Measurements from ENCODE around the gene RHEBL1.
"Not testable (repeated sequence)": the region's sequence is repeated elsewhere in the genome, so short reads cannot be mapped to it uniquely, and the experiment has no call there.

Gene RHEBL1

GRCh38 chr12:49089821-49090773 lies 20.3 kb upstream of the RHEBL1 start:
- DNase-seq (ENCODE audit: low read depth), result peak; percentile 45

- DNase-seq (ENCODE audit: low read depth), result no peak
Measured at GRCh38 chr12:49088932-49089330, 19.2 kb upstream of the RHEBL1 start.

GRCh38 chr12:49088150-49088931 lies 18.6 kb upstream of the RHEBL1 start:
- peak; percentile 95 for DNase-seq (ENCODE audit: low read depth)

GRCh38 chr12:49086116-49086515 lies 16.3 kb upstream of the RHEBL1 start:
- DNase-seq (ENCODE audit: low read depth), result peak; percentile 28

GRCh38 chr12:49084438-49084837 lies 14.7 kb upstream of the RHEBL1 start:
- DNase-seq (ENCODE audit: low read depth), result no peak

GRCh38 chr12:49079793-49080192 lies 10.0 kb upstream of the RHEBL1 start:
- no peak for DNase-seq (ENCODE audit: low read depth)

- no peak for DNase-seq (ENCODE audit: low read depth)
Measured at GRCh38 chr12:49070971-49071370, 1.2 kb upstream of the RHEBL1 start.

GRCh38 chr12:49068879-49069506 lies 786 bp downstream of the RHEBL1 start:
- DNase-seq (ENCODE audit: low read depth), result no peak

- no peak for DNase-seq (ENCODE audit: low read depth)
Measured at GRCh38 chr12:49066120-49066519, 3.7 kb downstream of the RHEBL1 start.

GRCh38 chr12:49064767-49065152 lies 5.0 kb downstream of the RHEBL1 start:
- DNase-seq (ENCODE audit: low read depth), result no peak

- DNase-seq (ENCODE audit: low read depth), result not testable (repeated sequence)
Measured at GRCh38 chr12:49061916-49062315, 7.9 kb downstream of the RHEBL1 start.

- no peak for DNase-seq (ENCODE audit: low read depth)
Measured at GRCh38 chr12:49061157-49061650, 8.6 kb downstream of the RHEBL1 start.

GRCh38 chr12:49060237-49061156 lies 9.3 kb downstream of the RHEBL1 start, which contains the start of gene KMT2D:
TSS of gene KMT2D (minus strand) at chr12:49060794. CDS start at chr12:49055324, 5,470 bp downstream.
- DNase-seq (ENCODE audit: low read depth), result peak; percentile 98

- peak; percentile 35 for DNase-seq (ENCODE audit: low read depth)
Measured at GRCh38 chr12:49059299-49060171, 10.2 kb downstream of the RHEBL1 start.

GRCh38 chr12:49059045-49059298 lies 10.8 kb downstream of the RHEBL1 start:
- DNase-seq (ENCODE audit: low read depth), result no peak

- no peak for DNase-seq (ENCODE audit: low read depth)
Measured at GRCh38 chr12:49058366-49059044, 11.3 kb downstream of the RHEBL1 start.

GRCh38 chr12:49057888-49058287 lies 11.9 kb downstream of the RHEBL1 start:
- no peak for DNase-seq (ENCODE audit: low read depth)

- peak; percentile 91 for DNase-seq (ENCODE audit: low read depth)
Measured at GRCh38 chr12:49055978-49056754, 13.6 kb downstream of the RHEBL1 start.

- DNase-seq (ENCODE audit: low read depth), result no peak
Measured at GRCh38 chr12:49055092-49055491, 14.7 kb downstream of the RHEBL1 start.
